GM18498 (cell line): ENCODE measurements around the gene MFSD11.
"Not testable (repeated sequence)": the region's sequence is repeated elsewhere in the genome, so short reads cannot be mapped to it uniquely, and the experiment has no call there.

Experiments
- ATAC-seq: cut with Tn5 transposase; IDR thresholded peaks from one replicate; pipeline ENCODE4 v1.9.1; 2021; ENCODE audit warnings: mild to moderate bottlenecking, moderate library complexity; ENCODE audit not compliant: unreplicated experiment

MFSD11 gene

GRCh38 chr17:76793775-76794174, 55.9 kb downstream of the MFSD11 start:
- no peak for ATAC-seq

GRCh38 chr17:76796081-76796480, 58.2 kb downstream of the MFSD11 start:
- ATAC-seq: no peak

GRCh38 chr17:76797241-76797840, 59.4 kb downstream of the MFSD11 start:
- no peak for ATAC-seq

- ATAC-seq: no peak
These were observed 63.8 kb downstream of the MFSD11 start for GRCh38 chr17:76801706-76802105.

- no peak for ATAC-seq
These were observed 67.4 kb downstream of the MFSD11 start for GRCh38 chr17:76805319-76805718.

GRCh38 chr17:76806151-76806550, 68.2 kb downstream of the MFSD11 start:
- not testable (repeated sequence) for ATAC-seq

- not testable (repeated sequence) for ATAC-seq
These were observed 68.8 kb downstream of the MFSD11 start for GRCh38 chr17:76806767-76807166.

- ATAC-seq: no peak
These were observed 70.4 kb downstream of the MFSD11 start for GRCh38 chr17:76808326-76808725.

GRCh38 chr17:76810956-76811355, 73.0 kb downstream of the MFSD11 start:
- ATAC-seq: no peak

- ATAC-seq: no peak
These were observed 73.9 kb downstream of the MFSD11 start for GRCh38 chr17:76811834-76812233.

GRCh38 chr17:76812263-76812662, 74.3 kb downstream of the MFSD11 start:
- ATAC-seq: no peak

- ATAC-seq: no peak
These were observed 75.0 kb downstream of the MFSD11 start for GRCh38 chr17:76812968-76813367.

- ATAC-seq: not testable (repeated sequence)
These were observed 78.1 kb downstream of the MFSD11 start for GRCh38 chr17:76815907-76816589.

GRCh38 chr17:76816590-76817135, 78.7 kb downstream of the MFSD11 start:
- ATAC-seq: no peak

- ATAC-seq: no peak
These were observed 82.1 kb downstream of the MFSD11 start for GRCh38 chr17:76820039-76820438.

GRCh38 chr17:76820561-76820960, 82.6 kb downstream of the MFSD11 start:
- ATAC-seq: no peak

GRCh38 chr17:76822184-76822778, 84.4 kb downstream of the MFSD11 start:
- ATAC-seq: no peak

GRCh38 chr17:76824093-76824492, 86.2 kb downstream of the MFSD11 start:
- ATAC-seq: no peak

- ATAC-seq: no peak
These were observed 88.6 kb downstream of the MFSD11 start for GRCh38 chr17:76826330-76827068.

- ATAC-seq: no peak
These were observed 89.8 kb downstream of the MFSD11 start for GRCh38 chr17:76827736-76828135.
